Fibroblast of gingiva (primary cell): Measurements from ENCODE around the gene KDM6B.
"Not testable (repeated sequence)": the region's sequence is repeated elsewhere in the genome, so short reads cannot be mapped to it uniquely, and the experiment has no call there.

ENCODE experiments used
- DNase-seq: peaks from one replicate; pipeline ENCODE4 v3.0.0-alpha.2; 2011; ENCODE audit warnings: low read depth

Gene KDM6B, protein sequence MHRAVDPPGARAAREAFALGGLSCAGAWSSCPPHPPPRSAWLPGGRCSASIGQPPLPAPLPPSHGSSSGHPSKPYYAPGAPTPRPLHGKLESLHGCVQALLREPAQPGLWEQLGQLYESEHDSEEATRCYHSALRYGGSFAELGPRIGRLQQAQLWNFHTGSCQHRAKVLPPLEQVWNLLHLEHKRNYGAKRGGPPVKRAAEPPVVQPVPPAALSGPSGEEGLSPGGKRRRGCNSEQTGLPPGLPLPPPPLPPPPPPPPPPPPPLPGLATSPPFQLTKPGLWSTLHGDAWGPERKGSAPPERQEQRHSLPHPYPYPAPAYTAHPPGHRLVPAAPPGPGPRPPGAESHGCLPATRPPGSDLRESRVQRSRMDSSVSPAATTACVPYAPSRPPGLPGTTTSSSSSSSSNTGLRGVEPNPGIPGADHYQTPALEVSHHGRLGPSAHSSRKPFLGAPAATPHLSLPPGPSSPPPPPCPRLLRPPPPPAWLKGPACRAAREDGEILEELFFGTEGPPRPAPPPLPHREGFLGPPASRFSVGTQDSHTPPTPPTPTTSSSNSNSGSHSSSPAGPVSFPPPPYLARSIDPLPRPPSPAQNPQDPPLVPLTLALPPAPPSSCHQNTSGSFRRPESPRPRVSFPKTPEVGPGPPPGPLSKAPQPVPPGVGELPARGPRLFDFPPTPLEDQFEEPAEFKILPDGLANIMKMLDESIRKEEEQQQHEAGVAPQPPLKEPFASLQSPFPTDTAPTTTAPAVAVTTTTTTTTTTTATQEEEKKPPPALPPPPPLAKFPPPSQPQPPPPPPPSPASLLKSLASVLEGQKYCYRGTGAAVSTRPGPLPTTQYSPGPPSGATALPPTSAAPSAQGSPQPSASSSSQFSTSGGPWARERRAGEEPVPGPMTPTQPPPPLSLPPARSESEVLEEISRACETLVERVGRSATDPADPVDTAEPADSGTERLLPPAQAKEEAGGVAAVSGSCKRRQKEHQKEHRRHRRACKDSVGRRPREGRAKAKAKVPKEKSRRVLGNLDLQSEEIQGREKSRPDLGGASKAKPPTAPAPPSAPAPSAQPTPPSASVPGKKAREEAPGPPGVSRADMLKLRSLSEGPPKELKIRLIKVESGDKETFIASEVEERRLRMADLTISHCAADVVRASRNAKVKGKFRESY (N-terminal part only)

GRCh38 chr17:7833795-7834541 is at the start of gene KDM6B:
KDM6B (plus strand) TSS chr17:7834217; CDS start chr17:7845555, 11,338 bp downstream.
- peak; percentile 87 for DNase-seq

DNA sequence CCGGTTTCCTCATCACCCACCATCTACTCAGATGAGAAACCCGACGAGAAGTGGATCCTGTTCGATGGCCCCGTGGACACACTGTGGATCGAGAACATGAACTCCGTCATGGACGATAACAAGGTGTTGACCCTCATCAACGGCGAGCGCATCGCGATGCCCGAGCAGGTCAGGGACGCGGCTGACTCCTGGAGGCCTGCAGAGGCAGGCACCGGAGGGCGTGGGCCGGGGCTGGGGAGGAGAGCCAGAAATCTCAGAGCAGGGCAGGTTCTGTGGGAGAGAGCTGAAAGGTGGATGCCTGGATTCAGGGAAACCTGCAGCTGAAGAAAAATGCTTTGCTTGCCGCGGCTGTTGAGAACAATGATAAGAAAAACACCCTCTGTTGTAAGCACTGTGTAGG is 47.2 kb upstream of the KDM6B start:
- DNase-seq = no peak

GRCh38 chr17:7789131-7789530 is 44.9 kb upstream of the KDM6B start:
- DNase-seq = no peak

DNA sequence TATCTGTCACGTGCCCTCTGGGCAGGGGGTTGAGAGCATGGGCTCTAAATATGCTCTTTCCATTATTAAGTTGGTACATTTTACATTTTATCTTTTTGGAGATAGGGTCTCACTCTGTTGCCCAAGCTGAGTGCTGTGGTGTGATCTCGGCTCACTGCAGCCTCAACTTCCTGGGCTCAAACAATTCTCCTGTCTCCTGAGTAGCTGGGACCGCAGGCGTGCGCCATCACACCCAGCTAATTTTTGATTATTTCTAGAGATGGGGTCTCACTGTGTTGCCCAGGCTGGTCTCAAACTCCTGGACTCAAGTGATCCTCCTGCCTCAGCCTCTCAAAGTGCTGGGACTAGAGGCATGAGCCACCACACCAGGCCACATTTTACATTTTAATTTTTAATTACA is 43.9 kb upstream of the KDM6B start:
- DNase-seq = no peak

DNA sequence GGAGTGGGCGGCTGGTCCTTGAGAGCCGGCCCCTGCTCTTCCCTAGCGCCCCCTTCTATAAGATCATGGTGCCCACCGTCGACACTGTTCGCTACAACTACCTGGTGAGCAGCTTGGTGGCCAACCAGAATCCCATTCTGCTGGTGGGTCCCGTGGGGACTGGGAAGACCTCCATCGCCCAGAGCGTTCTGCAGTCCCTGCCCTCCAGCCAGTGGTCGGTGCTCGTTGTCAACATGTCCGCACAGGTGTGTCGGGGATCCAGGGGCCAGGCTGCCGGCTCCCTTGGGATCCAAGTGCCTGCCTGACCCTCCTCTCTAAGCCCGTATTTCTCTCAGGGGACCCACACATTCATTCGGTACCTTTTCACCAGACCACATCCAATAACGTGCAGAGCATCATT is 41.4 kb upstream of the KDM6B start:
- no peak for DNase-seq

GRCh38 chr17:7794075-7794663 is 39.8 kb upstream of the KDM6B start:
- no peak for DNase-seq

GRCh38 chr17:7797976-7798375 is 36.0 kb upstream of the KDM6B start:
- DNase-seq = no peak

DNA sequence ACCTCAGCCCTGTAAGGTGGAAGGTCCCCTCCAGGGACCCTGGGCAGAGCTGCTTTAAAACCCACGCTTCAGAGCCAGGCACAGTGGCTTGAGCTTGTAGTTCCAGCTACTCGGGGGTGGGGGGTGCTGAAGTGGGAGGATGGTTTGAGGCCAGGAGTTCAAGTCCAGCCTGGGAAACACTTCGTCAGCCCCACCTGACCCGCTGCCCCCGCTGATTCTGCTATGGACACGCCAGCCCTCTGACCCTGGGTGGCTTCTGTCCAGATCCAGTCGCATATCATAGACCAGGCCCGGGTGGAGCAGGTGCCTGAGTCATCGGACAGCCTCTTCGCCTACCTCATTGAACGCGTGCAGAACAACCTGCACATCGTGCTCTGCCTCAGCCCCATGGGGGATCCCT is 35.2 kb upstream of the KDM6B start:
- no peak for DNase-seq

GRCh38 chr17:7803981-7804380 is 30.0 kb upstream of the KDM6B start:
- no peak for DNase-seq

GRCh38 chr17:7806587-7806986 is 27.4 kb upstream of the KDM6B start:
- no peak for DNase-seq

- no peak for DNase-seq
Measured at GRCh38 chr17:7807206-7807605, 26.8 kb upstream of the KDM6B start.

DNA sequence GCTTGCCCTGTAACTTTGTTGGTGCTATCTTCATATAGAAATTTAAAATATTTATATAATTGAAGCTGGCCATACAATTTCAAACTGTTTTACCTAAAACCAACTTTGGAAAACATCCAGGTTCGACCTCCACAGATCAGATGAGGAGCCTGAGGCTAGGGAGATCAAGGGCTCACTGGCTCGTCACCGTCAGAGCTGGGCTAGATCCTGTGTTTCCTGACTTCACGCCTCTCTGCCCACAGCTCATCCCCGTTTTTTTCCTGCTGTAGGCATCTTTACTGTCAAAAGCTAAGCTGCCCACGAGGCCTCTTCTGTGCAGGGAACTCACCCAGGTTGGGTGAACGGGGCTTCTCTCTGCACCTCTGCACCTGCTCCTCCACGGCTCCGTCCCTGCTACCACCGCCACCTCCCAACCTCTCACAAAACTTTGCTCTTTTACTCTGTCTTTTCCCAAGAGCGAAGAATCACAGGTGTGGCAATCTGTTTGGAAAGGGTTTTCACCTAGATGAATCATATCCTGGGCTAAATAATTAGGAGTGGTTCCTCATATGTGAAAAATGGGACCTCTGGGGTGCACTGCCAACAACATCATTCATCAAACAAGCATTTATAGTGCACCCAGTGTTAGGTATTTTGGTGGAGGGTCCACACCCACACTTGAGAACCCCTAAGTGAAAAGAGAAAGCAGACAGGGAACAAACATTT is 24.8 kb upstream of the KDM6B start:
- DNase-seq = no peak

- DNase-seq = not testable (repeated sequence)
Measured at GRCh38 chr17:7809791-7810343, 24.1 kb upstream of the KDM6B start.

DNA sequence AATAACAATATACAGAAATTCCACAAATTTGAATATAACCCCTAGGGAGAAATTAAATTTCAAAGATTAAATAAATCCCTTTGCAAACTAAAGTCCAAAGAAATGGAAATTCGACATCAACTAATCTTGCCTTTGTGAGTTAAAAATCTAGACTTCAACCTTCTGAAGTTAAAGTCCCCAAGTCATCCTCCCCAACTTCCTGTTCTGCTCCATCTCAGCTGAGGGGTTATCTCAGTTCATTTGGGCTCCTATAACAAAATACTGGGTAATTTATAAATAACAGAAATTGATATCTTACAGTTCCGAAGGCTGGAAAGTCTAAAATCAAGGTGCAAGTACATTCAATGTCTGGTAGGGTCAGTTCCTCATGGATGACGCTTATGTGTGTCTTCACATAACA is 22.8 kb upstream of the KDM6B start:
- no peak for DNase-seq

DNA sequence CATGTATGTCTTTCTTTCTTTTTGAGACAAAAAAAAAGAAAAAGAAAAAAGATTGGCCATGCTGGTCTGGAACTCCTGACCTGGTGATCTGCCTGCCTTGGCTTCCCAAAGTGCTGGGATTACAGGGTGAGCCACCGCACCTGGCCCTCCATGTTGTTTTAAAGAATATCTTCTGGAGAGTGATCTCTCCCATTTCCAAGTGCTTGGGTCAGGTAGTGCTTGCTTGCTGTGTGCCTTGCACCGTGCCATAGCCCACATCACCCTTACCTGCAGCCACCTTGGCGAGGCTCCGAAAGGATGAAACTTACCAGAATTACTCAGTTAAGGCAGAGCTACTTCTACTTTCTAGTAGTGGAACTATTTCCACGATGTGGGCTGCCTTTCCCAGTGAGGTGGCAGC is 19.0 kb upstream of the KDM6B start:
- no peak for DNase-seq

DNA sequence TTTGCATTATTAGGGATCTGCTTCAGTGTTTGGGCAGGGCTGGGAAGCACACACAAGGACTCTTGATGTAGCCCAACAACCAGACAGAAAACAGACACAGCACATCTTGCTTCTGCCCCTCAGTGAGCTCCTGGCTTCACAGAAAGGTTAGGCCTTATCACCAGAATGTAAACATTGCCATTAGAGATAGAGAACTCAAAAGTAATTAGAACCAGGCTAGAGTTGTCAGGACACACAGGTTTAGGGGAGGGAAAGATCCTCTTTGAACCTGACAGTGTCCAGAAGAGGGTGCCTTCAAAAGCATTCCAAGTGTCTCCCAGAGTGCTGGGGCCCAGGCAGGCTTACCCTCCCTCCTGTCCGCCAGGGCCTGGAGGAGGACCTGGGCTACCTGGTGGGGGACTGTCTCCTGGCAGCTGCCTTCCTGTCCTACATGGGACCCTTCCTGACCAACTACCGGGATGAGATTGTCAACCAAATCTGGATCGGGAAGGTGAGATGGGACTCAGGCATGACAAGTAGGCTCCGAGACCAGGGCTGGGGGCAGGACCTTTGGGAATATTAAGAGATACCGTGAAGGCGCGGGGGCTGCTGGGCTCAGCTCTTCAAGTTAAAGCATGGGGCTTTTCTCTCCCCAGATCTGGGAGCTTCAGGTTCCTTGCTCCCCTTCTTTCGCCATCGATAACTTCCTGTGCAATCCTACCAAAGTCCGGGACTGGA is 16.9 kb upstream of the KDM6B start:
- no peak for DNase-seq

- DNase-seq = no peak
Measured at GRCh38 chr17:7817643-7817964, 16.4 kb upstream of the KDM6B start.

DNA sequence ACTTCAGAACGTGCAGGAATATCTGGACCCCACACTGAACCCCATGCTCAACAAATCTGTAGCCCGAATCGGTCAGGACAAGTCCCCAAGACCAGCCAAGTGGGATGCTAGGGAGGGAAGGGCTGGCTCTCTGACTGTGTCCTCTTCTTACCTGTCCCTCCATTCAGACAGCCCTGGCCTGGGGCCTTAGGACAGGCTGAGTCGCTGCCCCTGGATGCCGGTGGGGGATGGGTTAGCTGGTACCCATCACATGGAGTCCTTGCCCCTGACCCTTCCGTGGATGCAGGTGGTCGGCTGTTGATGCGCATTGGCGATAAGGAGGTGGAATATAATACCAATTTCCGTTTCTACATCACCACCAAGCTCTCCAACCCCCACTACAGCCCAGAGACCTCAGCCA is 16.0 kb upstream of the KDM6B start:
- DNase-seq = no peak

GRCh38 chr17:7818746-7819645 is 15.0 kb upstream of the KDM6B start:
- no peak for DNase-seq
